Measurements from ENCODE around the gene TBC1D10B.

TBC1D10B gene, protein sequence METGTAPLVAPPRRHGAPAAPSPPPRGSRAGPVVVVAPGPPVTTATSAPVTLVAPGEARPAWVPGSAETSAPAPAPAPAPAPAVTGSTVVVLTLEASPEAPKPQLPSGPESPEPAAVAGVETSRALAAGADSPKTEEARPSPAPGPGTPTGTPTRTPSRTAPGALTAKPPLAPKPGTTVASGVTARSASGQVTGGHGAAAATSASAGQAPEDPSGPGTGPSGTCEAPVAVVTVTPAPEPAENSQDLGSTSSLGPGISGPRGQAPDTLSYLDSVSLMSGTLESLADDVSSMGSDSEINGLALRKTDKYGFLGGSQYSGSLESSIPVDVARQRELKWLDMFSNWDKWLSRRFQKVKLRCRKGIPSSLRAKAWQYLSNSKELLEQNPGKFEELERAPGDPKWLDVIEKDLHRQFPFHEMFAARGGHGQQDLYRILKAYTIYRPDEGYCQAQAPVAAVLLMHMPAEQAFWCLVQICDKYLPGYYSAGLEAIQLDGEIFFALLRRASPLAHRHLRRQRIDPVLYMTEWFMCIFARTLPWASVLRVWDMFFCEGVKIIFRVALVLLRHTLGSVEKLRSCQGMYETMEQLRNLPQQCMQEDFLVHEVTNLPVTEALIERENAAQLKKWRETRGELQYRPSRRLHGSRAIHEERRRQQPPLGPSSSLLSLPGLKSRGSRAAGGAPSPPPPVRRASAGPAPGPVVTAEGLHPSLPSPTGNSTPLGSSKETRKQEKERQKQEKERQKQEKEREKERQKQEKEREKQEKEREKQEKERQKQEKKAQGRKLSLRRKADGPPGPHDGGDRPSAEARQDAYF

DNA sequence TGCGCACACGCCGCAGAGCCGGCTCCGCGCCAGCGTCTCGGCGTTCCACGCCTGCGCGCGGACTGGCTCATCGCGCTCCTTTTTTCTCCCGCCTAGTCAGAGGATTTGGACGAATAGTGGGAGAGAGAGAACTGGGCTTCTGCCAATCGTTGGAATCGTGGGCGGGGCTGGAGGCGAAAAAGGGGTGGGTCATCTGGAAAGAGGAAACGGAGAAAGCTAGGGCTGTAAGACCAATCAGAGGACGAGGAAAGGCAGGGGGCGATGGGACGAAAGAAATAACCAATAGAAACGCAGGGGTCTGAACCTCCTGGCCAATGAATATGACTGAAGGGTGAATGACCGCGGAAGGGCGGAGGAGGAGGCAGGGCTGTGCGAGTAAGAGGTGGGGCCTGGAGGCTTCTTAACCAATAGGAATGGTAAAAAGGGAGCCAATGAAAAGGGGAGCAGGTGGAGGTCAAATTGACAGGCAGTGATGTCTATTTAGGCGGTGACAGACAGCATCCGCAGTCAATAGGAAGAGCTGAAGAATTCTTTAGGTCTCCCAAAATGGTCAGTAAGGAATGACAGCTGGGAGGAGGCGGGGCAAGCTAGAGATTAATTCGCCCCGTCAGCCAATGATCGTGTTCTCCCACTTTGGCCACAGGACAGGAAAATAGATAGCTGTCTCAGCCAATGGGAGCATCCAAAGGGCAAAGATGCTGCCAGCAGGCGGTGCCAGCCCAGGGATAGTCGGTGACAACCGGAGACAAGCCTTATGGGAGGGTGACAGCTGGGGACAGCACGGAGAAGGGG, at the start of gene TBC1D10B:
TSS of gene TBC1D10B (minus strand) at position 39 of the 792 bp plus-strand sequence. CDS start 311 bp downstream, outside the sequence.
- in situ Hi-C loops (cut with MboI; ENCODE audit: low sequenced_read_pairs), result no loop called here

DNA sequence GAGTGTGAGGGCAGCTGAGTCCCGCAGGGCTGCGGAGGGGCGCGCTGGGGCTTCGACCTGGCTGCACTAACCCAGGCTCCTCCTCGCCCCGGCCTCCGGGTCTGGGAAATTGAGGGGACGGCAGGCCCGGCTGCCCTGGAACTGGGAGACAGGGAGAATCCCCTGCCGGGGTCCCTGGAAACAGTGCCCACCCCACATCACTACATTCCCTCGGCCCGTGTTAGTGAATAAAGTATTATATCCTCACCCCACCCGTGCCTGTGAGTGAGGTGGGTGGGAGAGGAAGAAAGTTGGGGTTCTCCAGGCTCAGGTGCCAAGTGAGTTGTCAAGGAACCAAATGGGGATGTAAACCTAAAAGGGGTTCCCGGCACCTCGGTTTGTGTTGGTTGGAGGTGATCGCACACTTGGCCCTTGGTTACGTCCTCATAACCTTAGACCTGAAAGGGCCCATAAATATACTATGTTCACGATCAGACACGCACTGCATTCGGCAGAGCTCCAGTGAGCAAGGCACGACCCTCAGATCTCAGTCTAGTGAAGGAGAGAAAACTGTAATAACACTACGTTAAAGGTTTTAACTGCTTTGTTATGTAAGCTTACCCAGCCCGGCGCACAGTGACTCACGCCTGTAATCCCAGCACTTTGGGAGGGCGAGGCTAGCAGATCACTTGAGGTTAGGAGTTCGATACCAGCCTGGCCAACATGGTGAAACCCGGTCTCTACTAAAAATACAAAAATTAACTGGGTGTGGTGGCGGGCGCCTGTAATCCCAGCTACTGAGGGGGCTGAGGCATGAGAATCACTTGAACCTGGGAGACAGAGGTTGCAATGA, 48.3 kb upstream of the TBC1D10B start:
- in situ Hi-C loops (cut with MboI; ENCODE audit: low sequenced_read_pairs), result loop anchor here (25.0 kb wide), 1 partner anchor 306 kb away; the partner anchor contains the start of genes GDPD3 and MAPK3

DNA sequence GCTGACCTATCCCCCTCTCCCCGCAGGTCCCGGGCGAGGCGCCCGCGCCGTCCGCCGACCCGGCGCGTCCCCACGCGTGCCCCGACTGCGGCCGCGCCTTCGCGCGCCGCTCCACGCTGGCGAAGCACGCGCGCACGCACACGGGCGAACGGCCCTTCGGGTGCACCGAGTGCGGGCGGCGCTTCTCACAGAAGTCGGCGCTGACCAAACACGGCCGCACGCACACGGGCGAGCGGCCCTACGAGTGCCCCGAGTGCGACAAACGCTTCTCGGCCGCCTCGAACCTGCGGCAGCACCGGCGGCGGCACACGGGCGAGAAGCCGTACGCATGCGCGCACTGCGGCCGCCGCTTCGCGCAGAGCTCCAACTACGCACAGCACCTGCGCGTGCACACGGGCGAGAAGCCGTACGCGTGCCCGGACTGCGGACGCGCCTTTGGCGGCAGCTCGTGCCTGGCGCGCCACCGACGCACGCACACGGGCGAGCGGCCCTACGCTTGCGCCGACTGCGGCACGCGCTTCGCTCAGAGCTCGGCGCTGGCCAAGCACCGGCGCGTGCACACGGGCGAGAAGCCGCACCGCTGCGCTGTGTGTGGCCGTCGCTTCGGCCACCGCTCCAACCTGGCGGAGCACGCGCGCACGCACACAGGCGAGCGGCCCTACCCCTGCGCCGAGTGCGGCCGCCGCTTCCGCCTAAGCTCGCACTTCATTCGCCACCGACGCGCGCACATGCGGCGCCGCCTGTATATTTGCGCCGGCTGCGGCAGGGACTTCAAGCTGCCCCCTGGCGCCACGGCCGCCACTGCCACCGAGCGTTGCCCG, 47.4 kb upstream of the TBC1D10B start:
- in situ Hi-C loops (cut with MboI; ENCODE audit: low sequenced_read_pairs), result loop anchor here (25.0 kb wide), 1 partner anchor 305 kb away; the partner anchor contains the start of genes GDPD3 and MAPK3

DNA sequence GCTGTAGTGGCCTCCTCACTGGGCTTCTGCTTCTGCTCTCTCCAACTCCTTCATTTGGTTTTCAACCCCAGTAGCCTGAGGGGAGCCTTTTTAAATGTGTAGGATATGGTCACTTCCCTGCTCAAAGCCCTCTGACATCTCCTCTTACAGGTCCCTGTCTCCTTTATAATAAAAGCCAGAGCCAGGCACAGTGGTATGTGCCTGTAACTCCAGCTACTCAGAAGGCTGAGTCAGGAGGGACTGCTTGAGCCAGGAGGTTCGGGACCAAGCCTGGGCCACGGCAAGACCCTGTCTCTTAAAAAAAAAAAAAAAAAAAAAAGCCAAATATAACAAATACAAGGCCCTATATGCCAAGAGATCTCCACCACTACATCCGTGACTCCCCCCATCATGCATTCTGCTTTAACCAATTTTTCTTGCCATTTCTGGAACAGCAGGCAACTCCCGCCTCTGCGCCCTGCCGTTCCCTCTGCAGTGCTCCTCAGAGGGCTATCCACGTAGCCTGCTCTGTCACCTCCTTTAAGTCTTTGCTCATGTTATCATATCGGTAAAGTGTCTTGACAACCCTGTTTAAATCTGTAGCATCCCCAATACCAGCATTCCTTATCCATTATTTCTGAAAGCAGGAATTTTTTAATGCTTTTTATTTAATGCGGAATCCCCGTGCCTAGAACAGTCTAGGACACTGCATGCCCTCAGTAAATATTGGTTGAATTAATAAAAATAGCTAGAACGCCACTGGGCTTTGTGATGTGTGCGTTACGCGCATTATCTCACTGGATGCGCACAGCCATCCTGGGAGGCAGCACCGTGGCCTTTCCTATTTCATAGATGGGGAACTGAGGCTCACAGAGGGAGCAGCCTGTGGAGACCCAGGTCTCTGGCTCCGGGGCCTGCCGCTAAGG, 46.6 kb upstream of the TBC1D10B start:
- in situ Hi-C loops (cut with MboI; ENCODE audit: low sequenced_read_pairs), result loop anchor here (25.0 kb wide), 1 partner anchor 305 kb away; the partner anchor contains the start of genes GDPD3 and MAPK3

DNA sequence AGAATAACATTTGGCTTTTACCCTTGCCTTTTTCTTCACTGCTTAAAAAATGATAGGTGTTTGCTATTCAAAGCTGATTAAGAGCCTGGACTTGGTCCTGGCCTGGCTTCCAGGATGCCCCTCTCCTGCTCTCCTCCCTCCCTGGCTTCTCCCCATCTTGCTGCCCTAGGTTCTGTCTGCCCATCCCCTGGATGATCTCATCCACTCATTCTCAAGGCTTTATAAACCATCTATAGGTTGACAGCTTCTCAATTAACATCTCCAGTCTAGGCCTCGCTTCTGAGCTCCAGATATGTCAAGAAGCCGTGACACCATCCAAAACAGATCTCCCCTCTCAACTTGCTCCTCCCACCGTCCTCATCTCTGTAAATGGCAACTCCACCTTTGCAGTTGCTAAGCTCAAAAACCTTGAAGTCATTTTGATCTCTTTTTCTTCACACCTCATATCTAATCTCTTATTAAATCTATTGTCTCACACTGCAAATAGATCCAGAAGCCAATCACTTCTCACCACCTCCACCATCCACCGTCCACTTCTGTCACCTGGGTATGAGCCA, 45.8 kb upstream of the TBC1D10B start:
- in situ Hi-C loops (cut with MboI; ENCODE audit: low sequenced_read_pairs), result loop anchor here (25.0 kb wide), 1 partner anchor 304 kb away; the partner anchor contains the start of genes GDPD3 and MAPK3

DNA sequence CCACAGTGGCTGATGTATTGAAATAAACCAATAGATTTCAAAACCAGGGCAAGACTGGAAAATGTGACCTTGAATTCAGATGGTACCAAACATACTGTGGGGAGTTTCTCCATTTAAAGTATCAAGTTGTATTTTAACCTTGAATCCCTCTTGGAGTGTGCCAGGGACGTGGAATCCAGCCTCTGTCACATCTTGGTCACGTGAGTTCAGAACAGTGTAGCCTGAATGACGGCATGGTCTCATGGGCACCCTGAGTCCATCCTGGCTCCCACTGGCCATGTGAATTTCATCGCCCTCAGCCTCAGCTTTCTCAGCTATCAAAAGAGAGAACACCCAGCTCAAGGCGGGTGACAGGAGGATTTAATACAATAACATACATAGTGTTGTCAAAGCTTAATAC, 43.9 kb upstream of the TBC1D10B start:
- in situ Hi-C loops (cut with MboI; ENCODE audit: low sequenced_read_pairs), result loop anchor here (25.0 kb wide), 1 partner anchor 302 kb away; the partner anchor contains the start of genes GDPD3 and MAPK3

DNA sequence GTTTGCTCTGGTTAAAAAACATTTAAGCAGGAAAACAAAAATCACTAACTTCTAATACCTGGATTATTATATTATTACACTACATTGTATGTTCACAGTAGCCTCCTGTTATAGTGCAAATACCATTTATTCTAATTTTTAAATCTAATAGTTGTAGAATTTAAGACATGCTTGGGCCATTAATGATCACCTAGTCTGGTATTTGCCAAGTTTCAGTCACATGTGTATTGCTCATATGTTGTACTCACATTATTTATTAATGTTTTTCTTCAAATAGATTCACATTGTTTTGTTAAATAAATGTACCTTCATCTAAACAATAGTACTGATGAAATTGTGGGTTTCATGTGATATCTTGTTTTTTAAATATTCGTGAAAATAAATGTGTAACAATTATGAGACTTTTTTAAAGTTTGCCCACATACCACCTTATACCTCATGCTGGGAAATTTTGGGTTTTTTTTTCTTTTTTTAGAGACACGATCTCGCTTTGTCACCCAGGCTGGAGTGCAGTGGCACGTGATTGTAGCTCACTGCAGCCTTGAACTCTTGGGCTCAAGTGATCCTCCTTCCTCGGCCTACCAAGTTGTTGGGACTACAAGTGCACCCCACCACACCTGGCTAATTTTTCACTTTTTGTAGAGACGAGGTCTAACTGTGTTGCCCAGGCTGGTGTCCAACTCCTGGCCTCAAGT, 43.0 kb upstream of the TBC1D10B start:
- in situ Hi-C loops (cut with MboI; ENCODE audit: low sequenced_read_pairs), result loop anchor here (25.0 kb wide), 1 partner anchor 301 kb away; the partner anchor contains the start of genes GDPD3 and MAPK3

DNA sequence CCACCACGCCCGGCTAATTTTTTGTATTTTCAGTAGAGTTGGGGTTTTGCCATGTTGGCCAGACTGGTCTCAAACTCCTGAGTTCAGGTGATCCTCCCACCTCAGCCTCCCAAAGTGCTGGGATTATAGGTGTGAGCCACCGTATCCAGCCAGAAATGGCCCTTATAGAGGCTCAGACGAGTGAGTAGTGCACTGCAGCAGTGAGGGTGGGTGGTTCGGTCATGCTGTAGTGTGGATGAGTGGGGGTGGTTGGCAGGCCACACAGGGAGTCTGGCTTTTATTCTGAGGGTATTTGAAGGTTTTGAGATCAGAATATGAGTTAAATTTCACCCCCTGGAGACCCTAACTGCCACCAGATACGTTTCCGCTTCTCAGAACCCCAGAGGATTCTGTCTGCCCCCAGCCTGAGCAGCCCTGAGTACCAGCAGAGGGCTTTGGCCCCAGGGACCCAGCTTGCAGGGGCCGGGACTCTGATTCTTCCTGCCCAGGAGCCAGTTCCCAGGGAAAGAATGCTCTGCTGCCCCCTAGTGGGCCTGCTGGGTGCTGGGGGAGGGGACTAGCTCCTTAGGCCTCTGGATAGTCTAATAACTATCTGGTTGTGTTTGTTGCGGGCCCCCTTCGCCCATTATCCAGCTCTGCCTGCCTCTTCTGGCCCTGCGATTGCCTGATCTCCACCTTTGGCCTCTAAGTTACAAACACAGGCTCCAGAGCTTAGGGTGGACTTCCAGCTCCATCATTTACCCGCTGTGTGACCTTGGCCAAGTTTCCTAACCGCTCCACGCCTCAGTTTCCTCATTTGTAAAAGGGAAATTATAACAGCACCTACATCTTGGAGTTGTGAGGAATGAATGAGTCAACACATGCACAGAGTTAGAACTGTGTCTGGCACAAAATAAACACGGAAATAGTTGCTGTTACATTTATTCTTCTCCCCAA, 39.1 kb upstream of the TBC1D10B start:
- in situ Hi-C loops (cut with MboI; ENCODE audit: low sequenced_read_pairs), result loop anchor here (25.0 kb wide), 1 partner anchor 297 kb away; the partner anchor contains the start of genes GDPD3 and MAPK3

DNA sequence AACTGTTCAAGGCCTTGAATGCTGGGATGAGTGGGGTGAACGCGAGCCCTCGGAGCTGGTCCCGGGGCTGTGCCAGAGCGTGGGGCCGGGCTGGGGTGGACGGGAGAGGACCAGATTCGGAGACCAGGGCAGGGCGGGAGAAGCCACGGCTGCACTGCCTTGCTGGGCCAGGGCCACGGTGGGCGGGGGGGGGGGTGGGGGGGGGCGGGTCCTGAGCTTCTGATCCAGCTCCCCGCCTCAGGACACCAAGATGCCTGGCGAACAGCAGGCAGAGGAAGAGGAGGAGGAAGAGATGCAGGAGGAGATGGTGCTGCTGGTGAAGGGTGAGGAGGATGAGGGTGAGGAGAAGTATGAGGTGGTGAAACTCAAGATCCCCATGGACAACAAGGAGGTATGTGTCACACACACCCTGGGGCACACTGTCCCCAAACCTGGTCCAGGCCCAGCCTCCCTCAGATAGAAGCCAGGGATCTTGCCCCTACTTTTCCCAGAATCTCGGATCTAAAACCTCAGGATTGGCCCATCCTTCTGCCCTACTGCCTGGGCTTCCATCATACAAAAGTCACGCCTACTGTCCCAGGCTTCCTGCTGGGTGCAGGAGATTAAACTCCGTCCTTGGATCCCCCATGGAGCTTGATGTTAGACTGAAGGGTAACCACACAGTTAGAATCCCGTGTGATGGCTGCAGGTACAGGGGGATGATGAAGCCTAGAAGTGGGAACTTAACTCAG, 37.7 kb upstream of the TBC1D10B start:
- in situ Hi-C loops (cut with MboI; ENCODE audit: low sequenced_read_pairs), result loop anchor here (25.0 kb wide), 1 partner anchor 296 kb away; the partner anchor contains the start of genes GDPD3 and MAPK3

DNA sequence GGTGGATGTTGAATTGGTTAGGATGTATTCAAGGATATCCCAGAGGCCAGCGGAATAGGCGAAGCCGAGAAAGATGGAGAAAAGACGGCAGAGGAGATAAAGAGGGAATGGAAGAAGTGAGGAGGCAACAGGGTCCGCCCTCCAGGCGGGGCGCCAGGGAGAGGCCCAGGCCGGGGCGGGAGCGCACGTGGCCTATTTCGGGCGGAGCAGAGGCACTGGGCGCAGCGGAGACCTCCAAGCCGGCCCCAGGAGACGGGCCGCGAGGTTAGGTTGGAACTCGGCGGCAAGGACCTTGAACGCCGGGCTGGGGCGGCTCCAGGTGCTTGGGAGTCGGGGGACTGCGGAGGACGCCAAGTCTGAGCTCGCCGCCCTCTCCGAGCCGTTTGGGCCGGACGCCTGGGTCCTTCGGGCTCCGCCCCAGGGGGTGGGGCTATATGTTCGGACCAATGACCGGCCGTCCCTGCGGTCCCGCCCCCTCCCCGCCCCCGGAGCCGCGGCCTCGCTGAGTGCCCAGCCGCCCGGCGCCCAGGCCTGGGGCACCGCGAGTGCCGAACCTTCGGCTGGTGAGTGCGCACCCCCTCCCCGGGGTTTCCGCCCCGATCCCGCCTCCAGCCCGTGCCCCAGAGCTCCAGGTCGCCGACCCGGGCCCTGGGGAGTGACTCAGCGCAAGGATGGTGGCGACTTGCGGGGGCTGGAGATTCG, 37.0 kb upstream of the TBC1D10B start, which contains the start of gene ZNF771:
TSS of gene ZNF771 (plus strand) at position 505 of the 702 bp plus-strand sequence. CDS start 448 bp downstream, outside the sequence.
- in situ Hi-C loops (cut with MboI; ENCODE audit: low sequenced_read_pairs), result loop anchor here (25.0 kb wide), 1 partner anchor 295 kb away; the partner anchor contains the start of genes GDPD3 and MAPK3

DNA sequence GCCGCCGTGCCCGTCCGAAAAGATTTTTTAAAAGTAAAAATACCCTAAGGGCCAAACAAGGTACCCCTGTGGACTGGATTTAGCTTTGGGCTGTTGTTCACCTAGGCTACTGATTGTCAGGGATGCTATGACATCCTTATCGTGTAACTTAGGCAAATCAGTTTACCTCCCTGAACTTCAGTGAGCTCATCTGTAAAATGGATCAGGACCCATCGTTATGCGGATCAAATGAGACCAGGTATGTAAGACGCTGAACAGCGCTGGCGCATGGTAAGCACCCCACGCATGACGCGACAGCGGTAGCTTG, 36.5 kb upstream of the TBC1D10B start:
- in situ Hi-C loops (cut with MboI; ENCODE audit: low sequenced_read_pairs), result loop anchor here (25.0 kb wide), 1 partner anchor 294 kb away; the partner anchor contains the start of genes GDPD3 and MAPK3

DNA sequence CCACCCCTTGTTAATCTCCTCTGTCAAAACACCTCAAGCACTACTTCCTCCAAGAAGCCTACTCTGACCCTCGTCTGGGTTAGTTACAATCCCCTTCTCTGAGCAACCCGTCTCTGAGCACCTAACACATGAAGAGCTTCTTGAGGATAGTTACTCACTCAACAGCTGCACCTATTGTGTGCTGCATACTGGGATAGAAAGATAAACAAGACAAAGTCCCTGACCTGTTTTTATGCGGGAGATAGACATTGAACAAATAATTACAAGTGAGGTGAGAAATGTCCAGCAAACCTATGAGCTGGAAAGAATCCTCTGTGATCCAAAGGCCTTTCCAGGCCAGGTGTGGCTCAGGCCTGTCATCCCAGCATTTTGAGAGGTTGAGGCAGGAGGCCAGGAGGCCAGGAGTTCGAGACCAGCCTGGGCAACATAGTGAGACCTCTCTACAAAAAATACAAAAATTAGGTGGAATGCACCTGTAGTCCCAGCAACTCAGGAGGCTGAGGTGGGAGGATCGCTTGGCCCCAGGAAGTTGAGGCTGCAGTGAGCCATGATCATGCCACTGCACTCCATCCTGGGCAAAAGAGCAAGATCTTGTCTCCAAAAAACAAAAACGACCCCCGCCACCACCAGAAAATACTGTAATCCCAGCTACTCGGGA, 31.6 kb upstream of the TBC1D10B start:
- in situ Hi-C loops (cut with MboI; ENCODE audit: low sequenced_read_pairs), result loop anchor here (25.0 kb wide), 1 partner anchor 290 kb away; the partner anchor contains the start of genes GDPD3 and MAPK3

DNA sequence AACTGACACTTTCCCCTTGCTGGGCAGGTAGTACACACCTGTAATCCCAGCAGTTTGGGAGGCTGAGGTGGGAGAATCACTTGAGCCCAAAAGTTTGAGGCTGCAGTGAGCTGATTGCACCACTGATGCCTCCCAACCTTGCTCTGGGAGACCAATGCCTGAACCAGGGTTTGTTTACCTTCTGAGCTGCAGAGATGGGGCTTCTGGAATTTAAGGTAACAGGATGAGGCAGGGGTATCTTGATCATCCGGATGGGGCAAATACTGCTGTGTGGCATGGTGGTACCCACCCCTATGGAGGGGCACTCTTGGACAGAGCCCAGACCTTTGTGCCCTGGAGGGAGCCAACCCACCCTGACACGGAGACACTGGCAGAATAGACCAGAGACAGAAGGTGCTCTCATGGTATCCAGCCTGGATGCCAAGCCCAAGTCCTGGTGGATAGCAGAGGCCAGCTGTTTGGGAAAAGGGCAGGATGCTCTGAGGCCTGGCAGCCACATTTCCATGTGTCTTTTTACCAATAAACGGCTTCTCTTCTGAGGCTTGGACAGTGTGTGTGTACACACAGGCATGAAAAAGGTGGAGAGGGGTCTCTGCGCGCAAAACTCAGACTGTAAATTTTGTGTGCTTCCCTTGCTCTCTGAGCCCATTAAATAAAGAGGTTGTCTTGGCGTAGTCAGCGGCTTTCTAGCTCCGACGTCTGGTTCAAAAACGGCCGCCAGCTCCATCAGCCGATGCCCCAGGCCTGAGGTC, 29.3 kb upstream of the TBC1D10B start:
- in situ Hi-C loops (cut with MboI; ENCODE audit: low sequenced_read_pairs), result loop anchor here (25.0 kb wide), 1 partner anchor 287 kb away; the partner anchor contains the start of genes GDPD3 and MAPK3
